ENCODE measurements around the gene JAKMIP3.

Gene JAKMIP3

DNA sequence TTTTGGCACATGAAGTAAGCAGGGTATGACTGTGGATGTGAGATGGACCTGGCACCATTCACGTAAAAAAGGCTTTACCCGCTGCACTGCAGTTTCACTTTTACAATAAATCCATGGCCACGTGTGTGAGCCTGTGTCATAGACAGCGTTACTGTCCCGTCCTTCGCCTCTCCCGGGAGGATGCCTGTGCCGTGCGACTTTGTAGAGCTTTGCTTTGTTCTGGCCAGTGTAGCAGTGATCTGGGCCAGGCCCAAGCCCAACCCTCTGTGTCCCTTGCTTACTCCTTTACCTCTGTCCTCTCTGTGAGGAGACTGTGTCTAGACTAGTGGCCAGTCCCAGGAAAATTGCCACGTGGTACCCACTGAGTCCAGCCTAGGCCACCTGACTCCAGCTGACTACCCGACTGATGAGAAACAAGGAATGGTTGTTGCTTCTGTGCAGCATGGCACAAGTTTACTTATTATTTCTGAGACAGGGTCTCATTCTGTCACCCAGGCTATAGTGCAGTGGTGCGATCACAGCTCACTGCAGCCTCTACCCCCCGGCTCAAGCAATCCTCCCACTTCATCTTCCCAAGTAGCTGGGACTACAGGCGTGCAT lies 48.1 kb downstream of the JAKMIP3 start:
- DNase-seq: no peak

DNA sequence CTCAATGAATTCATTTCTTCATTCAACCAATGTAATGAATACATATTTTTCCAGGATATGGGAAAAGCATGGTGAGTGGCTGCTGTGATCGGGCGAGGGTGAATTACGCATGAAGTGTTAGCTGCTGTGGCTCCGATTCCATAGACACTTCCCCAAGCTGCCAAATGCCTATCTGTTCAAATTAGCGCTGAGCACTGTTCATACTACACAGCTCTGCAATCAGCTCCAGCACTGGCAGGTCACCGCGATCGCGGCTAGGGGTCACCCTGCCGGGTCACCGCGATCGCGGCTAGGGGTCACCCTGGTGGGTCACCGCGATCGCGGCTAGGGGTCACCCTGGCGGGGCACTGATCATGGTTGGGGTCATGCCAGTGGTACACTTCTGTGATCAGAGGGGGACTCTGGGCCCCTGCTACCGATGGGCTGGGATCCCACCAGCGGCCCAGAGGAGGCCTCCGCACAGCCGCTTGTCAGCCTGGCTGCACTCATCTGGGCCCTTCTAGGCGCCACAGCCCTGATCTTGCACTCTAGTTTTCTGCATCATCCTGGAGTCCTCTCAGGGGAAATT lies 49.3 kb downstream of the JAKMIP3 start:
- DNase-seq: no peak

Data from kidney glomerular epithelial cell (primary cell).